GM12801 (cell line): Measurements from ENCODE around the gene SAMD4B.

Source experiments
- CTCF ChIP-seq: IDR thresholded peaks from one replicate; pipeline ENCODE4 v1.5.1; 2011; ENCODE audit warnings: control low read depth; ENCODE audit not compliant: insufficient read length; ENCODE audit errors: extremely low read depth

The SAMD4B gene

GRCh38 chr19:39345956-39346355 is 3.7 kb downstream of the SAMD4B start:
- TF ChIP-seq CTCF = no peak

- TF ChIP-seq CTCF = no peak
These were observed 5.3 kb downstream of the SAMD4B start for GRCh38 chr19:39347332-39348164.

- no peak for TF ChIP-seq CTCF
These were observed 7.1 kb downstream of the SAMD4B start for GRCh38 chr19:39349326-39349725.

- TF ChIP-seq CTCF = no peak
These were observed 7.9 kb downstream of the SAMD4B start for GRCh38 chr19:39350156-39350555.

- no peak for TF ChIP-seq CTCF
These were observed 9.4 kb downstream of the SAMD4B start for GRCh38 chr19:39351537-39352064.

GRCh38 chr19:39352381-39353255 is 10.4 kb downstream of the SAMD4B start:
- no peak for TF ChIP-seq CTCF

GRCh38 chr19:39355253-39355652 is 13.0 kb downstream of the SAMD4B start:
- no peak for TF ChIP-seq CTCF
